ENCODE results near the gene TRAPPC3.

DNA sequence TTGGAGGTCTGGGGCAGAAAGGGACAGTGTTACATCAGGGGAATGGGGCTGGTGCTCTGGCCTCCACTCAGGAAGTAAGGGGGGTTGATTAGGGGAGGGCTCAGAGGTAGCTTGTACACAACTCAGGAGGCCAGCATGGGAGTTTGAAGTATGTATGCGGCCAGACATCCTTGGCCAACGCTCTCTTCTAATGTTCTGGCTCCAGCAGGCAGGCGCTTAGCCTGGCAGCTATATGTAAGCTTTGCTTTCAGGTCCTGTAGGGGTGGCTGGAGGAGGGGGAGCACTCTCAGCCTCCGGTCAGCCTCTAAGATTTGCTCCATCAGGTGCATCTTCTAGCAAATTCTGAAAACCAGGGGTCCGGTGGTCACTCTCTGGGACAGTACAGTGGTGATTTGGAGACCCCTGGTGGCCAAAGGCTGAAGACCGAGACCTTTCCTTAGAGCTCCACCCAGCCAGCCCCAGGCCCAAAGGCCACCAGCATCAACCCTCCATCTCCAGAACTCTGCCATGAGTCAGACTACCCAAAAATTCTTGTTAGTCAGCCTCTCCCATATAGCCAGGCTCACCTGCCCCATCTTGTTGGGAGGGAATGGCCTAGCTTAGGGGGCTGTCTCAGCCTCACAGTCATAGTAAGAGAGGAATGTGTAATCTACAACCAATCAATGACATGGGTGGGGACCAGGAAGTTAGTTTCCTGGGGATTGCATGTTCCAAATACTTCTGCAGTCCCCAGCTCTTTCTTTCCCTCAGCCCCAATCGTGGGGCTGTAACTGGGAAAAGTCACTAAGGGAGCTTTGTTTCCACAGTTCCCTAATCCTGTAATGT is 14.6 kb downstream of the TRAPPC3 start:
- TF ChIP-seq, protein P1, sequence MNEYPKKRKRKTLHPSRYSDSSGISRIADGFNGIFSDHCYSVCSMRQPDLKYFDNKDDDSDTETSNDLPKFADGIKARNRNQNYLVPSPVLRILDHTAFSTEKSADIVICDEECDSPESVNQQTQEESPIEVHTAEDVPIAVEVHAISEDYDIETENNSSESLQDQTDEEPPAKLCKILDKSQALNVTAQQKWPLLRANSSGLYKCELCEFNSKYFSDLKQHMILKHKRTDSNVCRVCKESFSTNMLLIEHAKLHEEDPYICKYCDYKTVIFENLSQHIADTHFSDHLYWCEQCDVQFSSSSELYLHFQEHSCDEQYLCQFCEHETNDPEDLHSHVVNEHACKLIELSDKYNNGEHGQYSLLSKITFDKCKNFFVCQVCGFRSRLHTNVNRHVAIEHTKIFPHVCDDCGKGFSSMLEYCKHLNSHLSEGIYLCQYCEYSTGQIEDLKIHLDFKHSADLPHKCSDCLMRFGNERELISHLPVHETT (tag by site-specific recombination; IDR thresholded peaks at IDR 0.05): no peak
- TF ChIP-seq ZNF121 (tag by site-specific recombination; IDR thresholded peaks at IDR 0.05): no peak
- no peak for TF ChIP-seq YY1 (tag by site-specific recombination; IDR thresholded peaks at IDR 0.05)
- TF ChIP-seq, protein P2, sequence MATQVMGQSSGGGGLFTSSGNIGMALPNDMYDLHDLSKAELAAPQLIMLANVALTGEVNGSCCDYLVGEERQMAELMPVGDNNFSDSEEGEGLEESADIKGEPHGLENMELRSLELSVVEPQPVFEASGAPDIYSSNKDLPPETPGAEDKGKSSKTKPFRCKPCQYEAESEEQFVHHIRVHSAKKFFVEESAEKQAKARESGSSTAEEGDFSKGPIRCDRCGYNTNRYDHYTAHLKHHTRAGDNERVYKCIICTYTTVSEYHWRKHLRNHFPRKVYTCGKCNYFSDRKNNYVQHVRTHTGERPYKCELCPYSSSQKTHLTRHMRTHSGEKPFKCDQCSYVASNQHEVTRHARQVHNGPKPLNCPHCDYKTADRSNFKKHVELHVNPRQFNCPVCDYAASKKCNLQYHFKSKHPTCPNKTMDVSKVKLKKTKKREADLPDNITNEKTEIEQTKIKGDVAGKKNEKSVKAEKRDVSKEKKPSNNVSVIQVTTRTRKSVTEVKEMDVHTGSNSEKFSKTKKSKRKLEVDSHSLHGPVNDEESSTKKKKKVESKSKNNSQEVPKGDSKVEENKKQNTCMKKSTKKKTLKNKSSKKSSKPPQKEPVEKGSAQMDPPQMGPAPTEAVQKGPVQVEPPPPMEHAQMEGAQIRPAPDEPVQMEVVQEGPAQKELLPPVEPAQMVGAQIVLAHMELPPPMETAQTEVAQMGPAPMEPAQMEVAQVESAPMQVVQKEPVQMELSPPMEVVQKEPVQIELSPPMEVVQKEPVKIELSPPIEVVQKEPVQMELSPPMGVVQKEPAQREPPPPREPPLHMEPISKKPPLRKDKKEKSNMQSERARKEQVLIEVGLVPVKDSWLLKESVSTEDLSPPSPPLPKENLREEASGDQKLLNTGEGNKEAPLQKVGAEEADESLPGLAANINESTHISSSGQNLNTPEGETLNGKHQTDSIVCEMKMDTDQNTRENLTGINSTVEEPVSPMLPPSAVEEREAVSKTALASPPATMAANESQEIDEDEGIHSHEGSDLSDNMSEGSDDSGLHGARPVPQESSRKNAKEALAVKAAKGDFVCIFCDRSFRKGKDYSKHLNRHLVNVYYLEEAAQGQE (tag by site-specific recombination; IDR thresholded peaks at IDR 0.05): no peak
- TF ChIP-seq, protein P3, sequence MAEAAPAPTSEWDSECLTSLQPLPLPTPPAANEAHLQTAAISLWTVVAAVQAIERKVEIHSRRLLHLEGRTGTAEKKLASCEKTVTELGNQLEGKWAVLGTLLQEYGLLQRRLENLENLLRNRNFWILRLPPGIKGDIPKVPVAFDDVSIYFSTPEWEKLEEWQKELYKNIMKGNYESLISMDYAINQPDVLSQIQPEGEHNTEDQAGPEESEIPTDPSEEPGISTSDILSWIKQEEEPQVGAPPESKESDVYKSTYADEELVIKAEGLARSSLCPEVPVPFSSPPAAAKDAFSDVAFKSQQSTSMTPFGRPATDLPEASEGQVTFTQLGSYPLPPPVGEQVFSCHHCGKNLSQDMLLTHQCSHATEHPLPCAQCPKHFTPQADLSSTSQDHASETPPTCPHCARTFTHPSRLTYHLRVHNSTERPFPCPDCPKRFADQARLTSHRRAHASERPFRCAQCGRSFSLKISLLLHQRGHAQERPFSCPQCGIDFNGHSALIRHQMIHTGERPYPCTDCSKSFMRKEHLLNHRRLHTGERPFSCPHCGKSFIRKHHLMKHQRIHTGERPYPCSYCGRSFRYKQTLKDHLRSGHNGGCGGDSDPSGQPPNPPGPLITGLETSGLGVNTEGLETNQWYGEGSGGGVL (tag by site-specific recombination; IDR thresholded peaks at IDR 0.05): no peak
- TF ChIP-seq, protein P4, sequence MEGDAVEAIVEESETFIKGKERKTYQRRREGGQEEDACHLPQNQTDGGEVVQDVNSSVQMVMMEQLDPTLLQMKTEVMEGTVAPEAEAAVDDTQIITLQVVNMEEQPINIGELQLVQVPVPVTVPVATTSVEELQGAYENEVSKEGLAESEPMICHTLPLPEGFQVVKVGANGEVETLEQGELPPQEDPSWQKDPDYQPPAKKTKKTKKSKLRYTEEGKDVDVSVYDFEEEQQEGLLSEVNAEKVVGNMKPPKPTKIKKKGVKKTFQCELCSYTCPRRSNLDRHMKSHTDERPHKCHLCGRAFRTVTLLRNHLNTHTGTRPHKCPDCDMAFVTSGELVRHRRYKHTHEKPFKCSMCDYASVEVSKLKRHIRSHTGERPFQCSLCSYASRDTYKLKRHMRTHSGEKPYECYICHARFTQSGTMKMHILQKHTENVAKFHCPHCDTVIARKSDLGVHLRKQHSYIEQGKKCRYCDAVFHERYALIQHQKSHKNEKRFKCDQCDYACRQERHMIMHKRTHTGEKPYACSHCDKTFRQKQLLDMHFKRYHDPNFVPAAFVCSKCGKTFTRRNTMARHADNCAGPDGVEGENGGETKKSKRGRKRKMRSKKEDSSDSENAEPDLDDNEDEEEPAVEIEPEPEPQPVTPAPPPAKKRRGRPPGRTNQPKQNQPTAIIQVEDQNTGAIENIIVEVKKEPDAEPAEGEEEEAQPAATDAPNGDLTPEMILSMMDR (tag by site-specific recombination; IDR thresholded peaks at IDR 0.05): peak; percentile 62
- TF ChIP-seq OVOL3 (tag by site-specific recombination; IDR thresholded peaks at IDR 0.05): no peak
- TF ChIP-seq ZNF48 (tag by site-specific recombination; IDR thresholded peaks at IDR 0.05): no peak
- TF ChIP-seq ZBTB20 (tag by site-specific recombination; IDR thresholded peaks at IDR 0.05): no peak
- TF ChIP-seq ZNF184 (tag by site-specific recombination; IDR thresholded peaks at IDR 0.05): no peak
- TF ChIP-seq ZBTB1 (tag by site-specific recombination; IDR thresholded peaks at IDR 0.05): no peak
- TF ChIP-seq ZNF843 (tag by site-specific recombination; IDR thresholded peaks at IDR 0.05): no peak
- TF ChIP-seq ZBTB21 (tag by site-specific recombination; IDR thresholded peaks at IDR 0.05): no peak
